Measurements from ENCODE around the gene PPM1N.

Gene PPM1N

DNA sequence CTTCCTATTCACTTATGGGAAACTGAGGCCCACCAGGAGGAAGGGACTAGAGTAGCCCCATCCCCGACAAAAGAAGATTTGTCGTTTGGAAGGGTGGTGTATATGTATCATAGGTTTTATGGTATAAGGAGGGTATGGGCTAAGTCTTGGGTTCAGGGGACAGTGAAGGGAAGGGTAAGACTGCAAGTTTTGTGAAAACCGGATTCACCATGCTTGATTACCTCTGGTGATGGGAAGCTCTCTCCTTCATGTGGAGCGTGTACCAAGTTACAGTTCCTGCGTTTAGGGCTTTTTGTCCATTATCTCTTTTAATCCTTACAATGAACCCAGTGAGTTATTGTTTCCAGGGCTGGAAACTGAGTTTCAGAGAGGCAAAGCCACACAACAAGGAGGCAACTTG lies 12.8 kb downstream of the PPM1N start:
- DNase-seq, result no peak

DNA sequence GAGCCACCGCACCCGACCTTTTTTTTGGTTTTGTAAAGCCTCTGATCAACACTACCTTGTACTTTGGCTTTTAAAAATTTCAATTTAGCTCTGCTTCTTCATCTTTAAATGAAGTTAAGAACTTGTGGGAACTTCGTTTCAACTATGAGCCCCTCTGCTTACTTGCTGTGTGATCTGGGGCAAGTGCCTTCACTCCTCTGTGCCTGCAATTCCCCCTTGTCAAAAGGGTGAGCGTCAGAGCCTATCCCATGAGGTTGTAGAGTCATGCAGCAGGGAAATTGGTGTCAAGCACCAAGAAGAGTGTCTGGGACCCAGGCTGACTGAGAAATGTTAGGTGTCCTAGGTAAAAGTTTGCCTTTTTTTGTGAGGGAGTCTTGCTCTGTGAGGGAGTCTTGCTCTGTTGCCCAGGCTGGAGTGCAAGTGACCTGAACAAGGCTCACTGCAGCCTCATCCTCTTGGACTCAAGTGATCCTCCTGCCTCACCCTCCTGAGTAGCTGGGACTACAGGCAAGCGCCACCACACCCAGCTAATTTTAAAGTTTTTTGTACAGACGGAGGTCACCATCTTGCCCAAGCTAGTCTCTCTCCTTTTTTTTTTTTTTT lies 14.7 kb downstream of the PPM1N start:
- no peak for DNase-seq

DNA sequence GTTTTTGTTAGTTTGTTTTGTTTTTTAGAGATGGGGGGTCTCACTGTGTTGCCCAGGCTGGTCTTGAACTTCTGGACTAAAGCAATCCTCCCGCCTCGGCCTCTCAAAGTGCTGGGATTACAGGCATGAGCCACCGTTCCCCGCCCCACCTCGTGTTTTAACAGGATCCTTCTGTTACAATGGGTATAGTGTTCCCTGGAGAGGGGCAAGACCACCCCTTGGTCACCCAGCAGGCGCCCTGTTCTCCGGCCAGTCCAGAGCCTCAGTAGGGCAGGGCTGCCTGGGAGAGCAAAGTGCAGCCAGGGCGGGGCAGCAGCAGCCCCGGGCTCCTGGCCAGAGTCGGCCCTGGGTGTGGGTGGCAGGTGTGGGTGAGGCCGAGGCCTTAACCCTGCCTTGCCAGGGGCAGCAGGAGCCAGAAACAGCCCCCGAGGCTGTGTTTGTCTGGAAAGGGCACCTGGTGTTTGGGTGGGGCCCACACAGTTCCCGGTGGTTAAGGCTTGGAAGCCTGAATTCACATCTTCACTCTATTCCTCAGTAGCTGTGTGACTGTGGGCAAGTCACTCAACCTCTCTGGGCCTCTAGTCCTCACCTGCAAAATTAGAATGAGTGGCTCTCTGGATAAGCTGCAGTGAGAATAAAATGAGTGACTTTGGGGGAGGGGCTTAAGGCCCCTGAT lies 16.3 kb downstream of the PPM1N start:
- no peak for DNase-seq

DNA sequence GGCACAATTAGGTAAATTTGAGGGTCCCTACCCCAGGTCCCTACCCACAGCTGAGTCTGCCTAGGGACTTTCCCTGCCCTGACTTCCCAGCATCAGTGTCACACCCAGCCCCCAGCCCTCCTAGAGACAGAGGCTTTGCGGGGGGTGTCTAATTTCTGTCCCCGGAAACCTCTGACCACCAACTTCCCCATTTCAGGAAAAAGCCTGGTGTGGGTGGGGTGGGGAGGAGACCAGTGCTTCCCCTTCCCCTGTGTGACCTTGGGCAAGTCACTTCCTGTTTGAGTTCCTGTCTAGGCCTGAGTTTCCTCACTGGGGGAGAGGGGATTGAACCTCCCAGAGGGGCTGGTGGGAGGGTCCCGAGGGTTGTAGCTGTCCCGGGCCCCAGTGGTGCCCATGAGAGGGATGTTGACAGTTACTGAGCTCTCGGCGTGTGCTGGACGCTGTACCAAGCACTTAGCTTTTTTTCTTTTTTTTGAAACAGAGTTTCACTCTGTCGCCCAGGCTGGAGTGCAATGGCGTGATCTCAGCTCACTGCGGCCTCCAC lies 16.9 kb downstream of the PPM1N start:
- DNase-seq, result peak; percentile 79

DNA sequence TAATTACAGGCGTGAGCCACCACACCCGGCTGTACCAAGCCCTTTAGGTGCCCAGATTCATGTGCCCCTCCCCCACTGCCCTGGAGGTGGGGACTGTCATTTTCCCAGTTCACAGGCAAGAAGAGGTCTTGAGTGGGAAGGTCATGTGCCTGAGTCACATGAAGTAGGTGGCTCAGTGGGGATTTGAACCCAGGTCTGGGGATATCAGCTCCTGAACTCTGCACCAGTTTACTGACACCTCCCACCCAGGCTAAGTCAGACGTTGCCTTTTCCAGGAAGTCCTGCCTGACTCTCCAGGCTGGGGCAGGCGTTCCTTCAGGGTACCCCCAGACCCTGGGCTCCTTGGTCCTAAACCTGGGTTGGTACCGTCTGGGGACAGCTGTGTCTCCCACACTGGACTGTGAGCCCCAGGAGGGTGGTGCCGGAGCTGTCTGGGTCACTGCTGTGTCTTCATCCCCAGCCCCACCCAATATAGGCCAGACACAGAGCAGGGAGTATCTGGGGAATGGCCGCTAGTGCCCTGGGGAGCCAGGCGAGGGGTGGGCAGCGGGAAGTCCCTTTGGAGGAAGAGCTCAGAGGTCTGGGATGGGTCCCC lies 17.7 kb downstream of the PPM1N start:
- DNase-seq, result no peak

DNA sequence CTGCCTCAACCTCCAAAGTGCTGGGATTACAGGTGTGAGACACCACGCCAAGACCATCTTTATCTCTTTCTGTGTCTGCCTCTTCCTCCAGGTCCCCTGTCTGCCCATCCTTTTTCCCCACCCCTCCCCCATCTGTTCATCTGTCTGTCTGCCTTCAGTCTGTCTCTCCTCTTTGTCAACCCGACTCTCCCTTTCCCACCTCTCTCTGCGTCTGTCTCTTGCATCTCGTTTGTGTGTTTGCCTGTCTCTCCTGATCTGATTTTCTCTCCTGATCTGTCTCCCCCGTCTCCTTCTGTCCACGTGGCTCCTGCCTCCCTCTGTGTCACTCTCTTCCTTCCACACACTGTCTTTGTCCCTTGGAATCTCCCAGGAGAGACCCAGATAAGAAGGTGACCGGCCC lies 19.0 kb downstream of the PPM1N start:
- DNase-seq, result no peak

DNA sequence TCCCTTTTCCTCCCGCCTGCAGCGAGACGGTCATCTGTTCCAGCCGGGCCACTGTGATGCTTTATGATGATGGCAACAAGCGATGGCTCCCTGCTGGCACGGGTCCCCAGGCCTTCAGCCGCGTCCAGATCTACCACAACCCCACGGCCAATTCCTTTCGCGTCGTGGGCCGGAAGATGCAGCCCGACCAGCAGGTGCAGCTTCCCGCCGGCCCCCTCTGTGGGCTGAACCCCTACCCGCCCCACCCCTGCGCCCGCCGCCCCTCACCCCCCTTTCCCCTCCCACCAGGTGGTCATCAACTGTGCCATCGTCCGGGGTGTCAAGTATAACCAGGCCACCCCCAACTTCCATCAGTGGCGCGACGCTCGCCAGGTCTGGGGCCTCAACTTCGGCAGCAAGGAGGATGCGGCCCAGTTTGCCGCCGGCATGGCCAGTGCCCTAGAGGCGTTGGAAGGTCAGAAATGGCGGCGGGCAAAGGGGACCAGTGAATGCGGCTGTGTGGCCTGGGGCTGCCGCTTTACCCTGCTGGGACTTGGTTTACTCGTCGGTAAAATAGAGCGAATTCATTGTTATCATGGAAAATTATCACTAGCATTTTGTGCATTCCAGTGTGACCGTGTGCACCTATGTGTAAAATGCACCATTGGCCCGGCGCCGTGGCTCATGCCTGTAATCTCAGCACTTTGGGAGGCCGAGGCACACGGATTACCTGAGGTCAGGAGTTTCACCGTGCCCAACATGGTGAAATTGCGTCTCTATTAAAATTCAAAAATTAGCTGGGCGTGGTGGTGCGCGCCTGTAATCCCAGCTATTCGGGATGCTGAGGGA lies 19.6 kb downstream of the PPM1N start:
- DNase-seq, result no peak

DNA sequence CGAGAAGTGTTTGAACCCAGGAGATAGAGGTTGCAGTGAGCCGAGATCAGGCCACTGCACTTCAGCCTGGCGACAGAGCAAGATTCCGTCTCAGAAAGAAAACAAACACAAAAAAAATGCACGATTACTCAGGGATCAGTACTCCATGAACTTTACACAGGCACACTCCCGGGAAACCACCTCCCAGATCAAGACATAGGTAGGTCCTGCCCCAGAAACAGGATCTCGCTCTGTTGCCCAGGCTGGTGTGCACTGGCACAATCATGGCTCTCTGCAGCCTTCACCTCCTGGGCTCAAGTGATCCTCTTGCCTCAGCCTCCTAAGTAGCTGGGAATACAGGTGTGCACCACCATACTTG lies 20.2 kb downstream of the PPM1N start:
- DNase-seq, result no peak

DNA sequence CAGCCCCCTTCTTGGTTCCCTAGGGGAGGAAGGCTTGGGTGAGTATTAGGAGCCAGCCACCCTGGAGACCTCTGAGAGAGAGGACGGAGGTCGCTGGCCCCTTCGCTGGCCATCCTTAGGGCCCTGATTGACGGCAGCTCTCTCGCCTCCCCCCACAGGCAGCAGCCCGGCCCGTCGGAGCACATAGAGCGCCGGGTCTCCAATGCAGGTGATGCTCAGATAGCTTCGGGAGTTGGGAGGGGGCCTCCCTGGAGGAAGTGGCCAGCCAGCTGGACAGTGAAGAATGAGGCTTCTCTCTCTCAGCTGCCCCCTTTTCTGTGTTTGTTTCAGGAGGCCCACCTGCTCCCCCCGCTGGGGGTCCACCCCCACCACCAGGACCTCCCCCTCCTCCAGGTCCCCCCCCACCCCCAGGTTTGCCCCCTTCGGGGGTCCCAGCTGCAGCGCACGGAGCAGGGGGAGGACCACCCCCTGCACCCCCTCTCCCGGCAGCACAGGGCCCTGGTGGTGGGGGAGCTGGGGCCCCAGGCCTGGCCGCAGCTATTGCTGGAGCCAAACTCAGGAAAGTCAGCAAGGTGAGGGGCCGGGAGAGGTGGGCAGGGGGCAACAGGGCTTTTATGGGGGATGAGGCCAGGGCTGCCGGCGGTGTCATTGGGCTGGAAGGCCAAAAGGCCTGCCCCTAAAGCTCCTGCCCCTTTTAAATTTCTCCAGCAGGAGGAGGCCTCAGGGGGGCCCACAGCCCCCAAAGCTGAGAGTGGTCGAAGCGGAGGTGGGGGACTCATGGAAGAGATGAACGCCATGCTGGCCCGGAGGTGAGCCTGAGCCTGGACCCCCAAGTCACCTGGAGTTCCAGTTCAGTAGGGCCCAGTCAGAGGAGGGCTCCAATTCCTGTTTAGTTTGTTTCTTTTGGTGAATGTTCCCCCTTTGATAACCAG lies 24.0 kb downstream of the PPM1N start:
- no peak for DNase-seq

DNA sequence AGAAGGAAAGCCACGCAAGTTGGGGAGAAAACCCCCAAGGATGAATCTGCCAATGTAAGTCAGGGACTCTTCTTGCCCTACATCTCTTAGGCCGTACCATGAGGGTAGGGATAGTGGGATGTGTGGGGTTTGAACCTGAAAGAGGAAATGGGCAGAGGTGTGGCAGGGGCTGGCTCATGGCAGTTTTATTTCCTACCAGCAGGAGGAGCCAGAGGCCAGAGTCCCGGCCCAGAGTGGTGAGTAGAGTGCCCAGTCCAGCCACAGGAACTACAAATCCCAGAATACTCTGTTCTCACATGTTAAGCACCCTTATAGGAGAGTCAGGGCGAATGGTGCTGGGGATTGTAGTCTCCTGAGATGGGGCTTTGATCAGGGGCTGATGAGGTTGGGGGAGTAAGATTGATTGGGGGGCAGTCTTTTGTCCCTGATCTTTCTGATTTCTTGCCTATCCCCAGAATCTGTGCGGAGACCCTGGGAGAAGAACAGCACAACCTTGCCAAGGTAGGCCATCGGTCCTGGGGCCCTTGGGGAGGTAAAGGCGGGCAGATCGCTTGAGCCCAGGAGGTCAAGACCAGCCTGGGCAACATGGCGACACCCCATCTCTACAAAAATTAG lies 25.5 kb downstream of the PPM1N start:
- peak; percentile 56 for DNase-seq

DNA sequence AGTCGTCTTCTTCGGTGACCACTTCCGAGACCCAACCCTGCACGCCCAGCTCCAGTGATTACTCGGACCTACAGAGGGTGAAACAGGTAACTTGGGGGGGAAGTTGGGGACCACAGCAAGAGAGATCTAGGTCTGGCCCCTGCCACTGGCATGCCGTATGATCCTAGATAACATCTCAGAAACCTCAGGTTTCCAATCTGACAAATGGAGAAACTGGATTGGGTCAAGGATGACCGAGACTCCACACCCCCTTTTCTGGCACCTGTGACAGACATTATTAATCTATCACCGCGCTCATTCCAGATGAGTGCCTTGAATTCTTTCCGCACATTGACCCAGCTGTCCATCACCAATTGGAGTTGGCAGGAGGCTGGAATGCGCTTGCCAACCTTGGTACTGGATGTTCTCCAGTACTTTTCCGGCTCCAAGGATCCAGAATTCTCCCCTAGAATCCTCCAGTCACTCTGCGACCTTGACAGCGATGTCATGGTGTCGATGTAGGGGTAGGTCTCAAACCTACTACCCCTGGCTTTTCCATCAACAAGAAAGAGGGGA lies 26.4 kb downstream of the PPM1N start:
- DNase-seq, result no peak

DNA sequence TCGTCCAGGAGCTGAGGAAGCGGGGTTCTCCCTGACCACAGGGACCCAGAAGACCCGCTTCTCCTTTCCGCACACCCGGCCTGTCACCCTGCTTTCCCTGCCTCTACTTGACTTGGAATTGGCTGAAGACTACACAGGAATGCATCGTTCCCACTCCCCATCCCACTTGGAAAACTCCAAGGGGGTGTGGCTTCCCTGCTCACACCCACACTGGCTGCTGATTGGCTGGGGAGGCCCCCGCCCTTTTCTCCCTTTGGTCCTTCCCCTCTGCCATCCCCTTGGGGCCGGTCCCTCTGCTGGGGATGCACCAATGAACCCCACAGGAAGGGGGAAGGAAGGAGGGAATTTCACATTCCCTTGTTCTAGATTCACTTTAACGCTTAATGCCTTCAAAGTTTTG lies 27.9 kb downstream of the PPM1N start:
- DNase-seq, result no peak

DNA sequence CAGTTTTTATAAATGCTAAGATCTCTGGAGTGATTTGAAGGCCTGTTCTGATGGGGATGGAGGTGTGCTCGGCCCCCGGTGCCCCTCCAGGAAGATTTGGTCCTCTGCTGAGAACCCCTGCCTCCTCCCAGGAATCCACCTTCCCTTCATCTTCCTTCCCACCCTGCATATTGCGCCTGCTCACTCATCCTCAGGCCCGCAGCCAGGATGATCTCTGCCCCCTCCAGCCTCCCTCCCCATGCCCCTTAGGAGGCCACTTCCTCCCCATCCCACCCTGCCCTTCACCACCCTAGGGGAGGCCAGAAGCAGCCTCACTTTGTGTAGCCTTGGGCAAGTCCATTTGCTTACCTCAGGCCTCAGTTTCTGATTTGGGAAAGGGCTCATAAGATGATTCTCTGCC lies 28.7 kb downstream of the PPM1N start:
- DNase-seq, result no peak

DNA sequence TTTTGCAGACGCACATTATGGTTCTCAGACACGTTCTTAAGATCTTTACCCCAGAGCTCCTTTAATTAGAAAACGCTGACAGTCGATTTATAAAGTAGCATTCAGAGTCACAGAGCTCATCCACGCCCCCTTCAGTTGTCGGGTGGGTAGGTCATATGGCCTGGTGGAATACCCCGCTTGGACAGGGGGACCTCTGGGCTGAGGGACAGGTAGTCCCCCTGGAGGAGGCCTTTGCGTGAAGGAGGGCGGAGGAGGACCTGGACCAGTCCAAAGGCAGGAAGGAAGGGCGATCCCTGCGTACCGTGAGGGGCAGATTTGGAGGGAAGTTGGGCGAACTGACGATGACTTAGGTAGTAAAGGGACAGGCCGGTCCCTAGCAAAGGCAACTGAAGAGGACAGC lies 29.5 kb downstream of the PPM1N start:
- DNase-seq, result no peak

DNA sequence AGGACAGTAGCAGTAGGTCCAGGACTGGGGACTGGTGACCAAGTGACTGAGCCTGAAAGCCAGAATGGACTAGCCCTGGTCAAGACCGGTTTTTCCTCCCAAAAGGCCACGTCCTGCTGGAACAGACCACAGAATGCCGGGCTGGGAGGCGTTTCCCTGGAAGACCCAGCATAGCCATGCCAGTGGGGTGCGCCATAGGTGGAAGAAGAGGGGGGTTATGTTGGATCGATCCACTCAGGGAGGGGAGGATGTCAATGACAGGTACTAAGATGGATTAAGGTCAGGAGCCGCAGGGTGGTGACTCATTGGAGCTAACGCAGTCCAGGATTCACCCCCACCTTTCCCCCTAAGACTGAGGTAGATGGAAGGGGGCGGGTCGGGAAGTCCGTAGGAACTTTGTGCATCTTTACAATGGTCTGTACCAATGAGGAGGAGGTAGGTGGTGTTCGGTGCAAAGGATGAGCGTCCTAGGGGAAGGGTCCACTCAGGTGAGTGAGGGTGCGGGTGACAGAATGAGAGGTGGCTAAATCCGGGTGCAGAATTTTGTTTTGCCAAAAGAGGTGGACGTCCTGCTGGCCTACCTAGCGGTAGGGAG lies 30.0 kb downstream of the PPM1N start:
- DNase-seq, result no peak

DNA sequence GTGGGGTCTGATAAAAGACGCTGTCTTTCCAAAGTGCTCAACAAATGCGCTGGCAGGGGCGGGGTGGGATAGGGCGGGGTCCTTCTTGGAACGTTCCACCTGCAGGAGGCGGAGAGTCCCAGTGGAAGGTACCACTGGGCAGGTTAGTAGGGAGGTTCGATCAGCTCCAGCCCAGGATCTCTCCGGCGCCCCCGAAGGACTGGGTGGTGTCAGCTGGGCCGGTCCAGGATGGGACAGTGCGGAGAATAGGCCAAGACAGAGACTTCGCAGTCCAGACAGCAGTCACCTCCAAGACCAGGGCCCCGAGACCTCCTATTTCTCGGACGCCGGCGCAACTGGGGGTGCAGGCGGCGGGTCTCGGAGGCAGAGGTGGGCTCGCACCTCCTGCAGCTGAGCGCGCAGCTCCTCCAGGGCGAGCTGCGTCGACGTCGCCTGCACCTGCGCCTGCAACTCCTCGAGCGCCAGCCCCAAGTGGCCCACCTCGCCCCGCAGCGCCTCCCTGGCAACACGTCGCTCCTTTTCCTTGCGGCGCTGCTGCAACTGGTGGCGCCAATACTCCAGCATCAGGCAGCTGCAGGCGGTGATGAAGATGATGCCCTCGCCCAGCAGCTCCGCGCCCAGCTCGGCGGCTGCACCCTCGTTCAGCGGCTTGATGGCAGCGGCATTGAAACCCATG lies 30.6 kb downstream of the PPM1N start:
- DNase-seq, result no peak

DNA sequence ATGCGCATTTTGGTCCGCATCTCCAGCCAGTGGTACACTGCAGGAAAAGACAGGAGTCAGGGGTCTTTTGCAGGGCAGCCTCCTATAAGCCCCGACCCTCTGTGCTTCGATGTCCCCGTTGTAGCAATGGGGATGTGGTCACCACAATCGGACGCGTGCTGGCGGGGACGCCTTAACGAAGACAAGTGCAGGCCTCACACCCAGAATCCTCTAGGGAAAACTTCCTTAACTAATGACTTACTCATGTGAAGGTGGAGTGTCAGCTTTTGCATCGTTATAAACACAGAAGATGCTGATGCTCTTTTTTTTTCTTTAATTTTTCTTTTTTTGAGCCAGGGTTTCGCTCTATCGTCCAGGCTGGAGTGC lies 31.2 kb downstream of the PPM1N start:
- DNase-seq, result no peak

DNA sequence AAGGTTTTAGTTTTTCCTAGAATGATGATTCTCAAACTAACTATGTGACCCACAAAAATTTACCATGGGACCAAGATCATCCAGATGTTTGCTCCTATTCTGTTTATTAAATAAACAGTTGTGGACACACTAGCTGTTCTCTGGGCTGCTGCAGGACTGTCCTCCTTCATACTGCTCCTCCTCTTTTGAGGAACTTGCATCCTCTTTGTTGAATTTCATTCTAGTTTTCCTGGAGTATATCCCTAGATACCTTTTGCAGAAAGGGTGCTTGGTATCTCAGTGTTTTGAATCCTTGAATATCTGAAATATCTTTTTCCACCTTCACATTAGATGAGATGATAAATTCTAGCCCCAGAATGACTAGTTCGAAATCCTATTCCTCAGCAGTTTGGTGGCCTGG lies 33.1 kb downstream of the PPM1N start:
- DNase-seq, result no peak

DNA sequence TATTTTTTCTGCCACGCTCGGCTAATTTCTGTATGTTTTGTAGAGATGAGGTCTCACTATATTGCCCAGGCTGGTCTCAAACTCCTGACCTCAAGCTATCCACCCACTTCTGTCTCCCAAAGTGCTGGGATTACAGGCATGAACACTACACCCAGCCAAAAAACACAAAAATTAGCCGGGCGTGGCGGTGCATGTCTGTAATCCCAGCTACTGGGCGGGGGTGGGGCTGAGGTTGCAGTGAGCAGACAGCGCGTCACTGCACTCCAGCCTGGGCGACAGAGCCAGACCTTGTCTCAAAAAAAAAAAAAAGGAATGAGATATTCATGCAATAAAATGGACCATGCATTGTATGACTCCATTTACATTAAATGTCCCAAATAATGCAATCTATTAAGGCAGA lies 41.2 kb downstream of the PPM1N start:
- DNase-seq, result no peak

DNA sequence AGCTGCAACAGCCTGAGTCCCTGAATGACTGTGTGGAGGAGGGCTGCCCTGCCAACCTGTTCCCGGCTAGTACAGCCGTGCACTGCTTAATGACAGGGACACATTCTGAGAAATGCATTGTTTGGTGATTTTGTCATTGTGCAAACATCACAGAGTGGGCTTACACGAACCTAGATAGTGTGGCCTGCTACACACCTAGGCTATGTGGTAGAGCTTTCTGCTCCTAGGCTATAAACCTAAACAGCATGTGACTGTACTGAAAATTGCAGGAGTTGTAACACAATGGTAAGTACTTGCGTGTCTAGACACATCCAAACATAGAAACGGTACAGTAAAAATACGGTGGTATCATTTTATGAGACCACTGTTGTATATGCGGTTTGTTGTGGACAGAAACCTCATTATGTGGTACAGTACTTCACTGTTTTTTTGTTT lies 44.0 kb downstream of the PPM1N start:
- no peak for DNase-seq
